Panc1 (cell line): Measurements from ENCODE around the gene DEDD2.

Source experiments
- POLR2AphosphoS5 ChIP-seq: IDR thresholded peaks from 2 replicates; pipeline ENCODE4 v1.6.1; 2012; ENCODE audit warnings: mild to moderate bottlenecking, low read depth, low read length, moderate library complexity
- TCF7L2 ChIP-seq: IDR thresholded peaks from 2 replicates; pipeline ENCODE4 v1.6.1; 2011; ENCODE audit warnings: mild to moderate bottlenecking, low read depth, low read length, inconsistent platforms
- TF ChIP-seq, protein P1 (sequence below): fragments of 450-650 bp; IDR thresholded peaks from 2 replicates; pipeline ENCODE4 v1.5.1; 2017; ENCODE audit warnings: mild to moderate bottlenecking
- TF ChIP-seq, protein P2 (sequence below), 2 experiments: IDR thresholded peaks; 2 replicates each; pipeline ENCODE4 v1.6.1; 2011 to 2012; ENCODE audit warnings: low read depth in 2 of 2, control low read depth in 1 of 2, low read length in 1 of 2, mild to moderate bottlenecking in 1 of 2, moderate library complexity in 1 of 2; ENCODE audit not compliant: insufficient read depth in 1 of 2

DNA sequence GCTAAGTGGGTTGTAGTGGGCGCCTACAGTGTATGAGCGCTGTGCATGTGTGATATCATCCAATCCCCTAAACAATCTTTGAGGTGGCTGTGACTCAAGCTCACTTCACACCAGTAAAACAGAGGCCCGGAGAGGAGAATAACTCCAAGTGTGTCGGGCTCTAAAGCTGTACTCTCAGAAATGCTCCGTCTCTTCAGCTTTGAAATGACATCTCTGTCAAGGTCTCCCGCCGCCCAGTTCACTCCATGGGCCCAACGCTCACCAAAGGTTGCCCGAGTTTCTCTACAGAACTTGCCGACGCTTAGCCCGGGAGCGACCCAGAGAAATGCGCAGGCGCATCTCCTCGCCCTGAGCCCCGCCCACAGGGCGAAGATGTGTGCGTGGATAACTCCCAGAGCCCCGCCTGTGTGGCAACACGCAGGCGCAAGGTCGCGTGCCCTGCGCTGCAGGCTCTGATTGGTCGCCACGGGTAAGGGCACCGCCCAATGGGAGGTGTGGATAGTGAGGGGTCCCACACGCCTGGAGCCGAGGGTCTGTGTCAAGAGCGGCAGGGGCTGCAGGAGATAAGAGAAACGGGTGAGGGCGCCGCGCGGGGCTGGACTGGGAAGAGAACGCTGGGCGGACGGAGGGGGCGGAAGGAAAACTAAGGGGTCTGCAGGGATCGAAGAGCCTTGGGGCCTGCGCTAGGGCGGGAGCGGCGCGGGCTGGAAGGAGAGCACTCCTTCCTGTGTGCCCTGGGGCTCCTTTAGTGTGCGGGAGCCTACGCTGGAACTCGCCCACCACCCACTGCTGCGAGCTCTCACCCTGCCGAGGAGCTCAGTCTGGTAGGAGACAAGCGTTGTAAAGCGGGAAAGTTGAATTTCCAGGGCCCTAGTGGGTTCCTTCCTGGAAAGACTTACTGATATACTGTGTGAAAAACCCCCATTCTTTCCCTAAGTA lies 2.6 kb upstream of the DEDD2 start, which contains the start of gene ZNF526:
- TF ChIP-seq POLR2AphosphoS5: peak; percentile 78
- TF ChIP-seq, protein P1, sequence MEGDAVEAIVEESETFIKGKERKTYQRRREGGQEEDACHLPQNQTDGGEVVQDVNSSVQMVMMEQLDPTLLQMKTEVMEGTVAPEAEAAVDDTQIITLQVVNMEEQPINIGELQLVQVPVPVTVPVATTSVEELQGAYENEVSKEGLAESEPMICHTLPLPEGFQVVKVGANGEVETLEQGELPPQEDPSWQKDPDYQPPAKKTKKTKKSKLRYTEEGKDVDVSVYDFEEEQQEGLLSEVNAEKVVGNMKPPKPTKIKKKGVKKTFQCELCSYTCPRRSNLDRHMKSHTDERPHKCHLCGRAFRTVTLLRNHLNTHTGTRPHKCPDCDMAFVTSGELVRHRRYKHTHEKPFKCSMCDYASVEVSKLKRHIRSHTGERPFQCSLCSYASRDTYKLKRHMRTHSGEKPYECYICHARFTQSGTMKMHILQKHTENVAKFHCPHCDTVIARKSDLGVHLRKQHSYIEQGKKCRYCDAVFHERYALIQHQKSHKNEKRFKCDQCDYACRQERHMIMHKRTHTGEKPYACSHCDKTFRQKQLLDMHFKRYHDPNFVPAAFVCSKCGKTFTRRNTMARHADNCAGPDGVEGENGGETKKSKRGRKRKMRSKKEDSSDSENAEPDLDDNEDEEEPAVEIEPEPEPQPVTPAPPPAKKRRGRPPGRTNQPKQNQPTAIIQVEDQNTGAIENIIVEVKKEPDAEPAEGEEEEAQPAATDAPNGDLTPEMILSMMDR: no peak
- peak; percentile 75 for TF ChIP-seq TCF7L2
- TF ChIP-seq, protein P2, sequence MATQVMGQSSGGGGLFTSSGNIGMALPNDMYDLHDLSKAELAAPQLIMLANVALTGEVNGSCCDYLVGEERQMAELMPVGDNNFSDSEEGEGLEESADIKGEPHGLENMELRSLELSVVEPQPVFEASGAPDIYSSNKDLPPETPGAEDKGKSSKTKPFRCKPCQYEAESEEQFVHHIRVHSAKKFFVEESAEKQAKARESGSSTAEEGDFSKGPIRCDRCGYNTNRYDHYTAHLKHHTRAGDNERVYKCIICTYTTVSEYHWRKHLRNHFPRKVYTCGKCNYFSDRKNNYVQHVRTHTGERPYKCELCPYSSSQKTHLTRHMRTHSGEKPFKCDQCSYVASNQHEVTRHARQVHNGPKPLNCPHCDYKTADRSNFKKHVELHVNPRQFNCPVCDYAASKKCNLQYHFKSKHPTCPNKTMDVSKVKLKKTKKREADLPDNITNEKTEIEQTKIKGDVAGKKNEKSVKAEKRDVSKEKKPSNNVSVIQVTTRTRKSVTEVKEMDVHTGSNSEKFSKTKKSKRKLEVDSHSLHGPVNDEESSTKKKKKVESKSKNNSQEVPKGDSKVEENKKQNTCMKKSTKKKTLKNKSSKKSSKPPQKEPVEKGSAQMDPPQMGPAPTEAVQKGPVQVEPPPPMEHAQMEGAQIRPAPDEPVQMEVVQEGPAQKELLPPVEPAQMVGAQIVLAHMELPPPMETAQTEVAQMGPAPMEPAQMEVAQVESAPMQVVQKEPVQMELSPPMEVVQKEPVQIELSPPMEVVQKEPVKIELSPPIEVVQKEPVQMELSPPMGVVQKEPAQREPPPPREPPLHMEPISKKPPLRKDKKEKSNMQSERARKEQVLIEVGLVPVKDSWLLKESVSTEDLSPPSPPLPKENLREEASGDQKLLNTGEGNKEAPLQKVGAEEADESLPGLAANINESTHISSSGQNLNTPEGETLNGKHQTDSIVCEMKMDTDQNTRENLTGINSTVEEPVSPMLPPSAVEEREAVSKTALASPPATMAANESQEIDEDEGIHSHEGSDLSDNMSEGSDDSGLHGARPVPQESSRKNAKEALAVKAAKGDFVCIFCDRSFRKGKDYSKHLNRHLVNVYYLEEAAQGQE (IDR thresholded peaks at IDR 0.05; ENCODE audit: insufficient read depth in 1 of 2, low read depth in 2 of 2, low read length in 1 of 2): no peak
